Natural killer cell (primary cell): ENCODE measurements around the gene PTPRN2. TPM values are rescaled to one million over a fixed set of nuclear protein-coding genes. Genes with fewer than 3 reads are reported as not detected.

Experiments used
- ATAC-seq, 3 donors: fragments of 150-1000 bp in 2 of 3; fragments of 200-7000 bp in 1 of 3; cut with Tn5 transposase; 1 replicate in 1 of 3; 2 replicates in 2 of 3; pipeline ENCODE4 v1.10.0; 2021; ENCODE audit warnings: mild to moderate bottlenecking in 2 of 3, moderate library complexity in 2 of 3
- DNase-seq, 2 donors: peaks; one replicate each; pipeline versions ENCODE4 v3.0.0 to v3.0.0-alpha.2; 2013 to 2021; ENCODE audit warnings: mixed read lengths in 1 of 2
- H3K27ac ChIP-seq: one replicate; pipeline ENCODE4 v1.5.1; 2013; ENCODE audit warnings: mild to moderate bottlenecking, low read length
- H3K27me3 ChIP-seq: one replicate; pipeline ENCODE4 v1.6.1; 2013; ENCODE audit warnings: low read length; ENCODE audit not compliant: control insufficient read depth, insufficient read depth
- H3K36me3 ChIP-seq: one replicate; pipeline ENCODE4 v1.6.1; 2013; ENCODE audit warnings: low read length; ENCODE audit not compliant: control insufficient read depth, insufficient read depth
- H3K4me1 ChIP-seq: one replicate; pipeline ENCODE4 v1.6.1; 2013; ENCODE audit warnings: low read length; ENCODE audit not compliant: control insufficient read depth, insufficient read depth
- H3K4me3 ChIP-seq: one replicate; pipeline ENCODE4 v1.5.1; 2013; ENCODE audit warnings: low read length
- H3K9me3 ChIP-seq: one replicate; pipeline ENCODE4 v1.6.1; 2013; ENCODE audit warnings: low read length; ENCODE audit not compliant: control insufficient read depth, insufficient read depth
- H3K27ac Mint-ChIP-seq, 2 donors: one replicate each; pipeline ENCODE4 v1.8.0; 2022; ENCODE audit warnings: mild to moderate bottlenecking in 2 of 2, mixed read lengths in 2 of 2, moderate library complexity in 1 of 2
- H3K27me3 Mint-ChIP-seq, 2 donors: one replicate each; pipeline ENCODE4 v1.8.0; 2022; ENCODE audit warnings: low read depth in 2 of 2, mixed read lengths in 2 of 2
- H3K36me3 Mint-ChIP-seq: one replicate; pipeline ENCODE4 v1.8.0; 2022; ENCODE audit warnings: mixed read lengths
- H3K4me1 Mint-ChIP-seq, 2 donors: one replicate each; pipeline ENCODE4 v1.8.0; 2022; ENCODE audit warnings: mixed read lengths in 2 of 2
- H3K4me3 Mint-ChIP-seq: one replicate; pipeline ENCODE4 v1.8.0; 2022; ENCODE audit warnings: mild to moderate bottlenecking, moderate library complexity, mixed read lengths
- H3K9me3 Mint-ChIP-seq, 2 donors: one replicate each; pipeline ENCODE4 v1.8.0; 2022; ENCODE audit warnings: mixed read lengths in 2 of 2
- WGBS: methylation state at CpG from one replicate; pipeline ENCODE4 v1.1.7; 2013; ENCODE audit warnings: missing lambda C conversion rate; ENCODE audit not compliant: insufficient coverage; 5-methylcytosine and 5-hydroxymethylcytosine counted together
- intact Hi-C: fragments of 100-400 bp; cut with micrococcal nuclease; formaldehyde crosslinking; loops from one replicate; pipeline ENCODE4 v1.14.2; 2022
- total RNA-seq, 4 donors: library from RNA; stranded (reverse); fragments of 120-200 nt in 1 of 4; gene quantifications; one replicate each; pipeline versions ENCODE4 v1.2.3 to v1.2.4, GENCODE V29; 2013 to 2022
- TF ChIP-seq, protein P1 (sequence below): fragments of 200-600 bp; IDR thresholded peaks from one replicate; pipeline ENCODE4 v1.8.0; 2022; ENCODE audit warnings: antibody characterized with exemption

The PTPRN2 gene
- total RNA-seq, 3 donors from 2014 or later (not counting 1 experiment from before 2014, with no cell fraction given): 1.3 to 2.5 (median 1.9) TPM

DNA sequence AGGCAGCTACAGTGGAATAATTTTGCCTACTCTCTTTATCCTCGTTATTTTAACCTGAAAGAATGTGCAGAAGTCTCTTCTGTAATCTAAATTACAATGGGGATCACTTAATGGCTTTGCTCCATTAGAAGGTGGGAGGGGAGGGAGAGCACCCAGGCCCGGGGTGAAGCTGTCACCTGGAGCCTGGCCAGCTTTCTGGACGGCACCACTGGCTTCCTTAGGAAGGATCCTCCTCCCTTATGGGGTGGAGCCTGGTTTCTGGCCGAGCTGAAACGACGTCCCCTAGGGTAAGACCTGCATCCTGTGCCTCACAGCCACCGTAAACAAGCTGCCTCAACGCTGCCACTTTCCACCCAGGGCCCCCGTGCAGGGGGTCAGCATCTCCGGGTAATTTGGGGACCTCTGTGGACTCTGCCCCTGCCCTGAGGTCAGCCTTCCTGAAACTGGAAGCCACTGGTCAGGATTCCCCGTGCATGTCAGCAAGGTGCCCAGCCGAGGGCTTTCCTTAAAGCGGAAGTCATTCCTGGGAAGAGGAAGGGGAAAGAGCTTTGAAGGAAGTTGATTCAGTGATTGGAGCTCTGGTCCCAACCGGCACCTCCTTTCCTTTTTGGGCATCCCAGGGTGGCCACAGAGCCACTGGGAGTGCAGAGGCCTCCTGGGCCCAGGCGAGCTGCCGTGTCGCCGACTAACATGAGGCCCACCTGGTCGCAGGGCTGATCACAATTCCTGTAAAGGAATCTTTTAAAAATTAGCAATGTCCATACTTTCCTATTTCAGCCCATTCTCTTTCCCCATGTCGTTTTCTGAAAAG lies 681.8 kb downstream of the PTPRN2 start:
- intact Hi-C loops: no loop called here
- Histone ChIP-seq H3K27ac (no peak overlapping the region), H3K4me1 (no peaks in the 10 kb centered on the region), H3K4me3 (no peak overlapping the region), H3K36me3 (no peaks in the 10 kb centered on the region), H3K9me3 (no peaks in the 10 kb centered on the region), H3K27me3 (no peaks in the 10 kb centered on the region)
- 43% methylated on average over 19 of the region's 20 CpGs for WGBS
- Mint-ChIP-seq H3K9me3 (no peaks in the 10 kb centered on the region), H3K4me3 (no peak overlapping the region), H3K4me1 (no peaks in the 10 kb centered on the region), H3K36me3 (no peaks in the 10 kb centered on the region), H3K27me3 (no peaks in the 10 kb centered on the region), H3K27ac (no peak overlapping the region)
- ATAC-seq (no peak), DNase-seq (no peak)
- TF ChIP-seq, protein P1, sequence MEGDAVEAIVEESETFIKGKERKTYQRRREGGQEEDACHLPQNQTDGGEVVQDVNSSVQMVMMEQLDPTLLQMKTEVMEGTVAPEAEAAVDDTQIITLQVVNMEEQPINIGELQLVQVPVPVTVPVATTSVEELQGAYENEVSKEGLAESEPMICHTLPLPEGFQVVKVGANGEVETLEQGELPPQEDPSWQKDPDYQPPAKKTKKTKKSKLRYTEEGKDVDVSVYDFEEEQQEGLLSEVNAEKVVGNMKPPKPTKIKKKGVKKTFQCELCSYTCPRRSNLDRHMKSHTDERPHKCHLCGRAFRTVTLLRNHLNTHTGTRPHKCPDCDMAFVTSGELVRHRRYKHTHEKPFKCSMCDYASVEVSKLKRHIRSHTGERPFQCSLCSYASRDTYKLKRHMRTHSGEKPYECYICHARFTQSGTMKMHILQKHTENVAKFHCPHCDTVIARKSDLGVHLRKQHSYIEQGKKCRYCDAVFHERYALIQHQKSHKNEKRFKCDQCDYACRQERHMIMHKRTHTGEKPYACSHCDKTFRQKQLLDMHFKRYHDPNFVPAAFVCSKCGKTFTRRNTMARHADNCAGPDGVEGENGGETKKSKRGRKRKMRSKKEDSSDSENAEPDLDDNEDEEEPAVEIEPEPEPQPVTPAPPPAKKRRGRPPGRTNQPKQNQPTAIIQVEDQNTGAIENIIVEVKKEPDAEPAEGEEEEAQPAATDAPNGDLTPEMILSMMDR: no peak

DNA sequence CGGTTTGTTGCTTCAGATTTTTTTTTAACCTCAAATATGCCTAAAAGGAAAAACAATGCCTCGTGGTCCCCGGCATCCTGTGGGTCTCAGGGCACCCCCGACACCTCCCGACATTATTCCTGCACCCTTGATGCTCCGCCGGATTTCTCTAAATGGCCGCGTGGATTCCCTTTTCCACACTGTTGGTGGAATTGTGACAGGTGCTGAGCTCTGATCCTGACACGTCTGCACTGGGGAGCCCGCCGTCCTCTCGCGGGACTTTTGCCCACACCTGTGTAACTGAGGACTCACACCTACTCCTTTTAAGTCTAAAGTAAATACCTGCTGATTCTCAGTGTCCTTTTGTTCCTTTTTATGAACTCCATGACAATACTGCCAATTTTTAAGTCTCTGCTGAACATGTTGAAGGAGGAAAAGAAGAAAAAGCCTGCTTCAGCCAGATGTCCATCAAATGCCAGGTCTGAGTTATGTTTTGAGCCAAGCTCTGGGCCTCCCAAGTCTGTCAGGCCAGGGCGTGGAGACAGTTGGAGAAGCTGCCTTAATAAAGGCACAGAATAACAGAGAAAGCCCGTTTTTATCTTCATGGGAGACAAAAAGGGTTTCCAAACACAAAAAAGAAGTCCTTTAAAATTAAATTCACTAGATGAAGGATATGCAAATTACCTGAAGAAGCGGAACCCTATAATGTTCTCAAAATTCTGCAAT lies 682.6 kb downstream of the PTPRN2 start:
- intact Hi-C loops: no loop called here
- ATAC-seq: no peak

DNA sequence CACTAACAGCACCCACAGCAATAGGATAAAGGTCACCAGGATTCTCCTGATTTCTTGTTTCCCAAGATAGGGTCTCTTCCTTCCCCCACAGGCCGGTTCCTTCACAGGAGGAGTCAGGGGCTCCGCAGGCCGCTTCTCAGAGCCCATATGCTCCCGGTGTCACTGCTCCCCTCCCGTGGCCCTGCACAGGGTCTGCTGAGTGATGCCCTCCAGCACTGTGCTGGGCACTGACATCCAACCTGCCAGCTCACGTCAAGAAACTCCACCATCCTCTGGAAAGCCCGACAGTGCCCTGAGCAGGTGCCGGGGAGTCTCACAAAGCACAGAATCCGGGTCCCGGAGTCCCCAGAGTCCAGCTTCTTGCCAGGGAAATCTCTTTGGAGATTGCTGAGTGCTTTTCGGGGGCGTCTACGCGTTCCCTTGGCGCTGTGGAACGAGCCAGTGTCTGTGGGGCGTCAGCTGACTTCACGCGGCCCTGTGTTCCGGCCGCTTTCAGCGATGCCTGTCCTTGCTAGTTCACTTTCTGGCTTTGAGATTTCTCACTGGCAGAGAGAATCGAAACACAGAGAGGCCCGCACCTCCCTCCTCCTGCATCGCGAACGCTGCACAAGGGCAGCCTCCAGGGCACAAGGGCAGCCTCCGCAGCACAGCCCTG lies 683.3 kb downstream of the PTPRN2 start:
- DNase-seq (no peak), ATAC-seq (no peak)
- no peaks in the 10 kb centered on the region for H3K27me3 ChIP-seq
- no peaks in the 10 kb centered on the region for H3K36me3 Mint-ChIP-seq
- WGBS: 85% methylated on average over 28 of the region's 28 CpGs
- H3K27ac ChIP-seq: no peak overlapping the region
- H3K27ac Mint-ChIP-seq: no peak overlapping the region
- H3K4me1 ChIP-seq: no peaks in the 10 kb centered on the region
- no peak overlapping the region for H3K4me3 ChIP-seq
- H3K9me3 ChIP-seq: no peaks in the 10 kb centered on the region
- H3K27me3 Mint-ChIP-seq: no peaks in the 10 kb centered on the region
- TF ChIP-seq, protein P1: no peak
- H3K4me1 Mint-ChIP-seq: no peaks in the 10 kb centered on the region
- no peaks in the 10 kb centered on the region for H3K36me3 ChIP-seq
- intact Hi-C loops: no loop called here
- H3K9me3 Mint-ChIP-seq: no peaks in the 10 kb centered on the region
- H3K4me3 Mint-ChIP-seq: no peak overlapping the region

More for the DNA sequence above, 682.6 kb downstream of the PTPRN2 start:
- Histone ChIP-seq H3K9me3 (no peaks in the 10 kb centered on the region), H3K4me3 (no peak overlapping the region), H3K4me1 (no peaks in the 10 kb centered on the region), H3K27ac (no peak overlapping the region), H3K36me3 (no peaks in the 10 kb centered on the region), H3K27me3 (no peaks in the 10 kb centered on the region)
- Mint-ChIP-seq H3K4me3 (no peak overlapping the region), H3K4me1 (no peaks in the 10 kb centered on the region), H3K27ac (no peak overlapping the region), H3K36me3 (no peaks in the 10 kb centered on the region), H3K9me3 (no peaks in the 10 kb centered on the region), H3K27me3 (no peaks in the 10 kb centered on the region)
- DNase-seq: no peak
- WGBS: 70% methylated on average over 16 of the region's 17 CpGs
- TF ChIP-seq, protein P1: no peak
